WTC11 (cell line): ENCODE data around the gene WDFY3. TPM values are rescaled to one million over a fixed set of nuclear protein-coding genes. Genes with fewer than 3 reads are reported as not detected.

ENCODE experiments used
- ATAC-seq: fragments of 200-7000 bp; cut with Tn5 transposase; 2 replicates; pipeline ENCODE4 v1.10.0; 2021; ENCODE audit warnings: mild to moderate bottlenecking, moderate library complexity
- CTCF ChIA-PET: fragments of 300-600 bp; sonication (Branson Sonifier 250); formaldehyde crosslinking; loops from one replicate; lab custom pipeline; 2021; ENCODE audit warnings: antibody characterized with exemption; lab: Charles Lee
- POLR2A ChIA-PET: fragments of 350-600 bp; sonication (Branson Sonifier 250); formaldehyde crosslinking; loops from one replicate; lab custom pipeline; 2021; ENCODE audit warnings: antibody characterized with exemption; lab: Charles Lee
- DNase-seq: peaks from one replicate; pipeline ENCODE4 v3.0.0; 2021; ENCODE audit warnings: low spot score
- H3K27ac Mint-ChIP-seq: 2 replicates; pipeline ENCODE4 v1.8.0; 2021; ENCODE audit warnings: mixed read lengths
- H3K27me3 Mint-ChIP-seq: 2 replicates; pipeline ENCODE4 v1.8.0; 2021; ENCODE audit warnings: low read depth, mild to moderate bottlenecking, moderate library complexity, mixed read lengths
- H3K36me3 Mint-ChIP-seq: 2 replicates; pipeline ENCODE4 v1.8.0; 2021; ENCODE audit warnings: mixed read lengths
- H3K4me1 Mint-ChIP-seq: 2 replicates; pipeline ENCODE4 v1.8.0; 2022; ENCODE audit warnings: mixed read lengths
- H3K4me3 Mint-ChIP-seq: 2 replicates; pipeline ENCODE4 v1.8.0; 2021; ENCODE audit warnings: mild to moderate bottlenecking, moderate library complexity, mixed read lengths
- H3K9me3 Mint-ChIP-seq: 2 replicates; pipeline ENCODE4 v1.8.0; 2021; ENCODE audit warnings: mixed read lengths
- ARID4B ChIP-seq: sonication (generic); formaldehyde crosslinking; IDR thresholded peaks from 2 replicates; pipeline ENCODE4 v1.8.0; 2023; ENCODE audit warnings: missing genetic modification reagents, mild to moderate bottlenecking, borderline replicate concordance
- CREB1 ChIP-seq: sonication (generic); formaldehyde crosslinking; IDR thresholded peaks from 2 replicates; pipeline ENCODE4 v1.8.0; 2023; ENCODE audit warnings: mild to moderate bottlenecking, missing genetic modification reagents
- E2F4 ChIP-seq: sonication (generic); formaldehyde crosslinking; IDR thresholded peaks from 2 replicates; pipeline ENCODE4 v1.8.1; 2022; ENCODE audit warnings: low read depth, mild to moderate bottlenecking, moderate library complexity, missing genetic modification reagents, borderline replicate concordance
- ESRRA ChIP-seq: sonication (generic); formaldehyde crosslinking; IDR thresholded peaks from 2 replicates; pipeline ENCODE4 v1.8.1; 2022; ENCODE audit warnings: mild to moderate bottlenecking, missing genetic modification reagents, borderline replicate concordance
- FOXP4 ChIP-seq: sonication (generic); formaldehyde crosslinking; IDR thresholded peaks from 2 replicates; pipeline ENCODE4 v1.8.0; 2022; ENCODE audit warnings: mild to moderate bottlenecking, missing genetic modification reagents
- HMGA2 ChIP-seq: fragments of 250-450 bp; sonication (Bioruptor Pico); IDR thresholded peaks from 2 replicates; pipeline ENCODE4 v1.4.0; 2021; ENCODE audit warnings: mild to moderate bottlenecking, moderate library complexity
- IRF1 ChIP-seq: sonication (generic); formaldehyde crosslinking; IDR thresholded peaks from 2 replicates; pipeline ENCODE4 v1.8.0; 2023; ENCODE audit warnings: missing genetic modification reagents
- JUN ChIP-seq: sonication (generic); formaldehyde crosslinking; IDR thresholded peaks from 2 replicates; pipeline ENCODE4 v1.8.0; 2023; ENCODE audit warnings: mild to moderate bottlenecking, missing genetic modification reagents
- MXD4 ChIP-seq: fragments of 250-450 bp; sonication (Bioruptor Pico); IDR thresholded peaks from 2 replicates; pipeline ENCODE4 v1.8.0; 2021; ENCODE audit warnings: mild to moderate bottlenecking, moderate library complexity, borderline replicate concordance
- NFATC4 ChIP-seq: fragments of 250-450 bp; sonication (Bioruptor Pico); IDR thresholded peaks from 2 replicates; pipeline ENCODE4 v1.9.0; 2021; ENCODE audit warnings: mild to moderate bottlenecking
- NFE2L1 ChIP-seq: sonication (generic); formaldehyde crosslinking; IDR thresholded peaks from 2 replicates; pipeline ENCODE4 v1.8.1; 2023; ENCODE audit warnings: missing genetic modification reagents
- NFYB ChIP-seq: sonication (generic); formaldehyde crosslinking; conservative IDR thresholded peaks from 2 replicates; pipeline ENCODE4 v1.8.0; 2022; ENCODE audit warnings: low read depth, missing genetic modification reagents
- NR2C2 ChIP-seq: sonication (generic); formaldehyde crosslinking; IDR thresholded peaks from 2 replicates; pipeline ENCODE4 v1.8.0; 2022; ENCODE audit warnings: mild to moderate bottlenecking, missing genetic modification reagents
- PRDM15 ChIP-seq: sonication (generic); formaldehyde crosslinking; IDR thresholded peaks from 2 replicates; pipeline ENCODE4 v1.8.0; 2022; ENCODE audit warnings: missing genetic modification reagents
- PRRX2 ChIP-seq: fragments of 250-450 bp; sonication (Bioruptor Pico); IDR thresholded peaks from 2 replicates; pipeline ENCODE4 v1.8.0; 2021; ENCODE audit warnings: mild to moderate bottlenecking
- RORB ChIP-seq: fragments of 250-450 bp; sonication (Bioruptor Pico); IDR thresholded peaks from 2 replicates; pipeline ENCODE4 v1.9.0; 2021; ENCODE audit warnings: mild to moderate bottlenecking
- SOX15 ChIP-seq: fragments of 250-450 bp; sonication (Bioruptor Pico); IDR thresholded peaks from 2 replicates; pipeline ENCODE4 v1.9.0; 2021; ENCODE audit warnings: mild to moderate bottlenecking
- USF1 ChIP-seq: sonication (generic); formaldehyde crosslinking; IDR thresholded peaks from 2 replicates; pipeline ENCODE4 v1.8.0; 2022; ENCODE audit warnings: mild to moderate bottlenecking, missing genetic modification reagents
- ZNF219 ChIP-seq: sonication (generic); formaldehyde crosslinking; IDR thresholded peaks from 2 replicates; pipeline ENCODE4 v1.8.0; 2023; ENCODE audit warnings: missing genetic modification reagents, mild to moderate bottlenecking, borderline replicate concordance
- ZNF425 ChIP-seq: fragments of 250-450 bp; sonication (Bioruptor Pico); conservative IDR thresholded peaks from 2 replicates; pipeline ENCODE4 v1.9.0; 2021; ENCODE audit warnings: mild to moderate bottlenecking
- ZNF671 ChIP-seq: fragments of 250-450 bp; sonication (Bioruptor Pico); IDR thresholded peaks from 2 replicates; pipeline ENCODE4 v1.8.0; 2021; ENCODE audit warnings: mild to moderate bottlenecking
- ZSCAN18 ChIP-seq: fragments of 250-450 bp; sonication (Bioruptor Pico); IDR thresholded peaks from 2 replicates; pipeline ENCODE4 v2.1.2; 2022; ENCODE audit warnings: mild to moderate bottlenecking, moderate library complexity
- total RNA-seq: library from RNA; stranded (reverse); gene quantifications from 3 replicates; pipeline ENCODE4 v1.2.3, GENCODE V29; 2021

The WDFY3 gene
- total RNA-seq, 1 experiment from 2014 or later = 77.2 TPM

GRCh38 chr4:84647312-84647884, 319.1 kb downstream of the WDFY3 start (continued):
- TF ChIP-seq FOXP4 (CRISPR knock-in tag) (peak; percentile 91; the same call in 1 of the 2 replicates), PRDM15 (CRISPR knock-in tag) (no peak), CREB1 (no peak), NR2C2 (no peak), RORB (CRISPR knock-in tag) (no peak), NFYB (no peak), PRRX2 (no peak), NFATC4 (CRISPR knock-in tag) (no peak), NFE2L1 (CRISPR knock-in tag) (no peak), ESRRA (CRISPR knock-in tag) (no peak), JUN (no peak), ZNF219 (no peak), USF1 (CRISPR knock-in tag) (no peak; the same call in 1 of the 2 replicates), ARID4B (CRISPR knock-in tag) (no peak), ZNF671 (CRISPR knock-in tag) (no peak), IRF1 (no peak)

- ATAC-seq (no peak), DNase-seq (no peak)
- TF ChIP-seq PRRX2 (no peak), ZNF425 (CRISPR knock-in tag) (no peak), E2F4 (CRISPR knock-in tag) (no peak), ZSCAN18 (CRISPR knock-in tag) (no peak), SOX15 (CRISPR knock-in tag) (no peak), HMGA2 (CRISPR knock-in tag) (no peak), MXD4 (no peak)
These were observed 322.4 kb downstream of the WDFY3 start for GRCh38 chr4:84644087-84644486.

More at GRCh38 chr4:84644087-84644486, 322.4 kb downstream of the WDFY3 start:
- H3K36me3 Mint-ChIP-seq = peaks cover 35% of the 10 kb centered on the region
- peak overlapping the region; percentile 27; the same call in 1 of the 2 replicates for H3K27ac Mint-ChIP-seq
- H3K27me3 Mint-ChIP-seq = no peaks in the 10 kb centered on the region
- ChIA-PET POLR2A (no interaction called here), CTCF (interaction anchor here (1.3 kb wide), 1 partner anchor 65 kb away, joined by 3 read pairs; no protein-coding TSS in a partner anchor)
- no peaks in the 10 kb centered on the region for H3K9me3 Mint-ChIP-seq
- peaks cover 49% of the 10 kb centered on the region for H3K4me1 Mint-ChIP-seq
- H3K4me3 Mint-ChIP-seq = no peak overlapping the region
